GM18499 (cell line): ENCODE results near the gene CDHR3.
A peak's percentile ranks its signal among the peaks of the same experiment; 100 is the strongest.
"Not testable (repeated sequence)": the region's sequence is repeated elsewhere in the genome, so short reads cannot be mapped to it uniquely, and the experiment has no call there.

Experiments
- ATAC-seq: cut with Tn5 transposase; IDR thresholded peaks from one replicate; pipeline ENCODE4 v1.9.1; 2021; ENCODE audit warnings: moderate number of reproducible peaks; ENCODE audit not compliant: insufficient read depth, unreplicated experiment

The CDHR3 gene

GRCh38 chr7:105963038-105963667 lies at the start of gene CDHR3:
Gene CDHR3 (plus strand): TSS chr7:105963264. CDS start chr7:105963319, 55 bp downstream.
- no peak for ATAC-seq

- ATAC-seq = no peak
Observed at GRCh38 chr7:105913947-105914346, 49.1 kb upstream of the CDHR3 start.

GRCh38 chr7:105916603-105917002 lies 46.5 kb upstream of the CDHR3 start:
- no peak for ATAC-seq

GRCh38 chr7:105917659-105918058 lies 45.4 kb upstream of the CDHR3 start:
- ATAC-seq = no peak

GRCh38 chr7:105920766-105921165 lies 42.3 kb upstream of the CDHR3 start:
- ATAC-seq = no peak

GRCh38 chr7:105924945-105925344 lies 38.1 kb upstream of the CDHR3 start:
- ATAC-seq = peak; percentile 78

- no peak for ATAC-seq
Observed at GRCh38 chr7:105926131-105926530, 36.9 kb upstream of the CDHR3 start.

GRCh38 chr7:105931179-105931578 lies 31.9 kb upstream of the CDHR3 start:
- ATAC-seq = no peak

- ATAC-seq = no peak
Observed at GRCh38 chr7:105932835-105933477, 30.1 kb upstream of the CDHR3 start.

- ATAC-seq = no peak
Observed at GRCh38 chr7:105934572-105935185, 28.4 kb upstream of the CDHR3 start.

- ATAC-seq = no peak
Observed at GRCh38 chr7:105935250-105935649, 27.8 kb upstream of the CDHR3 start.

- no peak for ATAC-seq
Observed at GRCh38 chr7:105937411-105937810, 25.7 kb upstream of the CDHR3 start.

- no peak for ATAC-seq
Observed at GRCh38 chr7:105940109-105940508, 23.0 kb upstream of the CDHR3 start.

GRCh38 chr7:105941596-105941995 lies 21.5 kb upstream of the CDHR3 start:
- no peak for ATAC-seq

- no peak for ATAC-seq
Observed at GRCh38 chr7:105943486-105943885, 19.6 kb upstream of the CDHR3 start.

- no peak for ATAC-seq
Observed at GRCh38 chr7:105945848-105946247, 17.2 kb upstream of the CDHR3 start.

GRCh38 chr7:105951597-105951996 lies 11.5 kb upstream of the CDHR3 start:
- ATAC-seq = no peak

GRCh38 chr7:105952917-105953595 lies 10.0 kb upstream of the CDHR3 start:
- ATAC-seq = no peak

GRCh38 chr7:105954711-105955110 lies 8.4 kb upstream of the CDHR3 start:
- ATAC-seq = no peak

GRCh38 chr7:105955651-105956466 lies 7.2 kb upstream of the CDHR3 start:
- not testable (repeated sequence) for ATAC-seq
